Kidney (tissue), 14 donors: ENCODE results near the gene PRKCE. TPM values are rescaled to one million over a fixed set of nuclear protein-coding genes. Genes with fewer than 3 reads are reported as not detected.
A peak's percentile ranks its signal among the peaks of the same experiment; 100 is the strongest.
"Not testable (repeated sequence)": the region's sequence is repeated elsewhere in the genome, so short reads cannot be mapped to it uniquely, and the experiment has no call there.

Experiments used
- DNase-seq, 5 donors: peaks; one replicate each; pipeline ENCODE4 v3.0.0-alpha.2; 2013 to 2020
- FAIRE-seq: peaks from 2 replicates; lab custom pipeline; 2012; peaks lifted over from hg19 to GRCh38; lab: Jason Lieb, UNC
- H3K27ac ChIP-seq, 2 donors: one replicate each; pipeline ENCODE4 v1.7.0; 2013; ENCODE audit warnings: low read depth in 2 of 2, low read length in 2 of 2, inconsistent platforms in 1 of 2
- H3K27me3 ChIP-seq: one replicate; pipeline ENCODE4 v1.7.1; 2013; ENCODE audit warnings: low read length, inconsistent platforms; ENCODE audit not compliant: control insufficient read depth, insufficient read depth
- H3K36me3 ChIP-seq, 3 donors: one replicate each; pipeline versions ENCODE4 v1.7.0 to v1.7.1; 2013; ENCODE audit warnings: low read length in 3 of 3, control low read depth in 1 of 3, inconsistent platforms in 1 of 3; ENCODE audit not compliant: insufficient read depth in 3 of 3, control insufficient read depth in 2 of 3
- H3K4me1 ChIP-seq, 3 donors: one replicate each; pipeline versions ENCODE4 v1.7.0 to v1.7.1; 2013; ENCODE audit warnings: low read length in 3 of 3, inconsistent platforms in 1 of 3, low read depth in 1 of 3; ENCODE audit not compliant: control insufficient read depth in 2 of 3, insufficient read depth in 2 of 3
- H3K4me3 ChIP-seq, 3 donors: one replicate each; pipeline versions ENCODE4 v1.7.0 to v1.8.1; 2013; ENCODE audit warnings: low read length in 3 of 3, control low read depth in 1 of 3, inconsistent platforms in 1 of 3
- H3K9ac ChIP-seq, 3 donors: one replicate each; pipeline versions ENCODE4 v1.7.0 to v1.7.1; 2013; ENCODE audit warnings: low read length in 3 of 3, control low read depth in 1 of 3, inconsistent platforms in 1 of 3
- H3K9me3 ChIP-seq, 3 donors: one replicate each; pipeline versions ENCODE4 v1.7.0 to v1.7.1; 2013; ENCODE audit warnings: low read length in 3 of 3, control low read depth in 1 of 3, inconsistent platforms in 1 of 3; ENCODE audit not compliant: control insufficient read depth in 2 of 3, insufficient read depth in 1 of 3
- CTCF ChIP-seq: IDR thresholded peaks from 3 replicates; pipeline ENCODE4 v1.5.1; 2012; ENCODE audit warnings: mild to moderate bottlenecking, moderate library complexity, borderline replicate concordance; ENCODE audit not compliant: insufficient read depth; ENCODE audit errors: extremely low read depth
- intact Hi-C: fragments of 100-400 bp; cut with DNase I; formaldehyde crosslinking; loops from one replicate; pipeline ENCODE4 v1.11.1; 2022
- polyA plus RNA-seq: library from polyadenylated mRNA; stranded (reverse); fragments of 350-450 nt; fragmentation: Illumina TruSeq; extraction: RNeasy Lipid Tissue Mini Kit (QIAGEN cat#74804); gene quantifications from one replicate; pipeline ENCODE4 v1.2.3, GENCODE V29; 2014; ENCODE audit warnings: low read depth, low replicate concordance; ENCODE audit not compliant: insufficient read depth
- total RNA-seq: library from RNA; stranded (reverse); fragmentation: NEBNext Ultra II Directional; extraction: Animal tissue kit (Norgen Biotek cat#: 25700); gene quantifications from one replicate; pipeline ENCODE4 v1.2.1, GENCODE V29; 2021
- donor health status: control.
- donor health status: control.
- donor health status: control.
- donor health status: control.
- donor health status: control.
- donor health status: DM: yes; HTN: yes; CAD: no.
- donor health status: Normal renal cell carcinoma (clear cell type).

PRKCE gene
- total and polyA plus RNA-seq, 2 donors from 2014 or later: 11.1 to 27.3 TPM

GRCh38 chr2:46200861-46201605 is 549.6 kb downstream of the PRKCE start:
- peaks cover 0 to 3% (median 0%) of the 10 kb centered on the region in 3 donors for H3K9me3 ChIP-seq

GRCh38 chr2:46202453-46202852 is 551.0 kb downstream of the PRKCE start:
- intact Hi-C loops: no loop called here
- no peak for DNase-seq
- no peak for FAIRE-seq
- Histone ChIP-seq H3K4me1 (peaks cover 0 to 8% (median 7%) of the 10 kb centered on the region in 3 donors), H3K4me3 (no peak overlapping the region), H3K9ac (no peak overlapping the region), H3K9me3 (peaks cover 0 to 3% (median 0%) of the 10 kb centered on the region in 3 donors), H3K27me3 (no peaks in the 10 kb centered on the region), H3K27ac (no peak overlapping the region), H3K36me3 (no peaks in the 10 kb centered on the region)
- TF ChIP-seq CTCF: no peak

More at GRCh38 chr2:46200861-46201605, 549.6 kb downstream of the PRKCE start:
- no peak for TF ChIP-seq CTCF
- no peaks in the 10 kb centered on the region for H3K36me3 ChIP-seq
- no peak for DNase-seq
- peaks cover 0 to 13% (median 10%) of the 10 kb centered on the region in 3 donors for H3K4me1 ChIP-seq
- FAIRE-seq: no peak
- intact Hi-C loops: no loop called here
- no peak overlapping the region for H3K9ac ChIP-seq
- peak overlapping the region in 1 of 2 donors; percentile 20 for H3K27ac ChIP-seq
- H3K4me3 ChIP-seq: no peak overlapping the region
- H3K27me3 ChIP-seq: no peaks in the 10 kb centered on the region

GRCh38 chr2:46202987-46203386 is 551.5 kb downstream of the PRKCE start:
- H3K4me1 ChIP-seq: peaks cover 0 to 8% (median 4%) of the 10 kb centered on the region in 3 donors
- intact Hi-C loops: no loop called here
- H3K9me3 ChIP-seq: peaks cover 0 to 3% (median 0%) of the 10 kb centered on the region in 3 donors
- no peak for TF ChIP-seq CTCF
- H3K9ac ChIP-seq: no peak overlapping the region
- H3K27ac ChIP-seq: no peak overlapping the region
- H3K4me3 ChIP-seq: no peak overlapping the region
- FAIRE-seq: no peak
- no peak for DNase-seq
- H3K36me3 ChIP-seq: no peaks in the 10 kb centered on the region
- H3K27me3 ChIP-seq: no peaks in the 10 kb centered on the region

GRCh38 chr2:46203636-46204035 is 552.2 kb downstream of the PRKCE start:
- H3K4me3 ChIP-seq, H3K27ac ChIP-seq, H3K36me3 ChIP-seq, H3K27me3 ChIP-seq, H3K4me1 ChIP-seq, DNase-seq, intact Hi-C loops, H3K9me3 ChIP-seq, H3K9ac ChIP-seq, FAIRE-seq: not testable (repeated sequence)
